GM19023 (cell line): Measurements from ENCODE around the gene RAB42.
"Not testable (repeated sequence)": the region's sequence is repeated elsewhere in the genome, so short reads cannot be mapped to it uniquely, and the experiment has no call there.

Experiments used
- ATAC-seq: cut with Tn5 transposase; IDR thresholded peaks from one replicate; pipeline ENCODE4 v1.9.1; 2021; ENCODE audit warnings: mild to moderate bottlenecking, moderate library complexity; ENCODE audit not compliant: unreplicated experiment

RAB42 gene

DNA sequence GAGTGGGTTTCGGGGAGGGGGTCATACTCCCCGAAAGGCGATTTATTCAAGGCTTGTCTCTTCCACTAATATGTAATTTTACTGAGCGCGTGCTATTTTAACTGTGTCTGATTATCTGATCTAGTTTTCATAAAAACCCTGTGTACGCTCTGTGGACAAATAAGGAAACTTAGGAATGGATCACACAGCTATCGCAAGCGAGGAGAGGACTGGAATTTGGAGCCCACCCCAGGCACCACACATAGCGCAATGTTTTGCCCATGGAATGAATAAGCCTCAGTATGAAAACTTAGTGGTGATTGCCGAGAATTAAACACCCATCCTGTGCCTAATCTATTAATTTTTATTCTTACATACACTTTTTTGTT lies 9.8 kb upstream of the RAB42 start:
- ATAC-seq, result no peak

DNA sequence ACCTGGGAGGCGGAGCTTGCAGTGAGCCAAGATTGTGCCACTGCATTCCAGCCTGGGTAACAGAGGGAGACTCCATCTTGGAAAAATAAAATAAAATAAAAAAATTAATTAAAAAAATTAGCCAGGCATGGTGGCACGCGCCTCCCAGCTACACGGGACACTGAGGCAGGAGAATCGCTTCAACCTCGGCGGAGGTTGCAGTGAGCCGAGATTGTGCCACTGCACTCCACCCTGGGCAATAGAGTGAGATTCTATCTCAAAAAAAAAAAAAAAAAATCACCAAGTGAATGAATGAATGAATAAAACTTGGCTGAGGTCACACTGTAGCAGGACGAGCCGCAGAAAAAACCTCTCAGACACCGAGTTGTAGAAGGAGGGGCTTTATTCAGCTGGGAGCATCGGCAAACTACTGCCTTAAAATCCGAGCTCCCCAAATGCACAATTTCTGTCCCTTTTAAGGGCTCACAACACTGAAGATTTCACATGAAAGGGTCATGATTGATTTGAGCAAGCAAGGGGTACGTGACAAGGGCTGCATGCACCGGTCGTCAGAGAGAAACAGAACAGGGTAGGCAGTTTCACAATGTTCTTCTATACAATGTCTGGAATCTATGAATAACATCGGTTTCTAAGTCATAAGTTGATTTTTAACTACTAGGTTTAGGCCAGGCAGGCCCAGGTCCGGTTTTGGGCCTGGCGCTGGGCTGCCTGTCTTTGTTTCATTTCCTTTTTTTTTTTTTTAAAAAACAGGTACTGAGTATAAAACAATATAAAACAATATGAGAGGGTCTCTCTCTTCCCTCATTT lies 5.3 kb upstream of the RAB42 start:
- ATAC-seq, result not testable (repeated sequence)

DNA sequence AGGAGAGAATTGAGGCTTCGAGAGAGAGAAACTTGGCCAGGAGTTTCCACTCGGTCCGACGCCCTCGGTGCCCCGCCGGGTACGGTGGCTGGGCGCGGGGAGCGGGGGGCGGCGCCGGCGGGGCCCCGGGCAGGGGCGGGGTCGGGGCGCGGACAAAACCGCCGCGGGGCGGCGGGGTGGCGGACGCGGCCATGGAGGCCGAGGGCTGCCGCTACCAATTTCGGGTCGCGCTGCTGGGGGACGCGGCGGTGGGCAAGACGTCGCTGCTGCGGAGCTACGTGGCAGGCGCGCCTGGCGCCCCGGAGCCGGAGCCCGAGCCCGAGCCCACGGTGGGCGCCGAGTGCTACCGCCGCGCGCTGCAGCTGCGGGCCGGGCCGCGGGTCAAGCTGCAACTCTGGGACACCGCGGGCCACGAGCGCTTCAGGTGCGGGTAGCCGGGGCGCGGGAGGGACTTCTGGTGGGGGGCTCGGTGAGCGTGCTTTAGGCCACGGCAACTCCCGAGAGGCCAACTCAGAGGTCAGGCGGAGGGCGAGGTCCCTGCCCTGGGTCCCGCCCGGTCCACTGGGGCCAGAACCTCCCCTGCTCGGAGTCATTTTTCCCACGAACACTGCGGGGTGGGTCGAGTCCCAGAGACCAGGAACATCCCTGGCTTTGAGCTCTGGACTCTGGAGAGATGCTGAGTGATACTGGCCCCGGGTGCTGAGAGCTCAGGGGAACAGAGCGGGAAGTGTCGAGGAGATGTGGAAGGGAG lies 431 bp downstream of the RAB42 start:
- peak; percentile 74 for ATAC-seq

DNA sequence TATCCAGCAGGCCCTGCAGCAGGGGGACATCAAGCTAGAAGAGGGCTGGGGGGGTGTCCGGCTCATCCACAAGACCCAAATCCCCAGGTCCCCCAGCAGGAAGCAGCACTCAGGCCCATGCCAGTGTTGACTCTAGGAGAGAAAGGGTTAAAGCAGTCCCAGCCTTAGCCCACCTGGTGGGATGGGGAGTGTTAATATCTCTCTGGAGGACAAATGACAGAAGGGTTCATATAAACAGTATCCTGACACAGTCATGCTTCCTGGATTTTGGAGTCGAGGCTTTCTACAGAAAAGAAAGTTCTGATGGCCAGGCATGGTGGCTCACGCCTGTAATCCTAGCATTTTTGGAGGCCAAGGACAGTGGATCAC lies 1.9 kb downstream of the RAB42 start:
- ATAC-seq, result not testable (repeated sequence)

- ATAC-seq, result not testable (repeated sequence)
These were observed 2.8 kb downstream of the RAB42 start for GRCh38 chr1:28594686-28595411.

- ATAC-seq, result no peak
These were observed 3.5 kb downstream of the RAB42 start for GRCh38 chr1:28595412-28596191.

DNA sequence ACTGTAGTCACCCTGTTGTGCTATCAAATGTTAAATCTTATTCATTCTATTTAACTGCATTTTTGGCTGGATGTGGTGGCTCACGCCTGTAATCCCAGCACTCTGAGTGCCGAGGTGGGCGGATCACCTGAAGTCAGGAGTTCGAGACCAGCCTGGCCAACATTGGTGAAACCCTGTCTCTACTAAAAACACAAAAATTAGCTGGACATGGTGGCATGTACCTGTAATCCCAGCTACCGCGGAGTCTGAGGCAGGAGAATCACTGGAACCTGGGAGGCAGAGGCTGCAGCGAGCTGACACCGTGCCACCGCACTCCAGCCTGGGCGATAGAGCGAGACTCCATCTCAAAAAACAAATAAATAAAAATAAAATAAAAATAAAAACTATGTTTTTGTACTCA lies 4.2 kb downstream of the RAB42 start:
- ATAC-seq, result not testable (repeated sequence)

GRCh38 chr1:28601696-28602095 lies 9.6 kb downstream of the RAB42 start:
- no peak for ATAC-seq

- ATAC-seq, result no peak
These were observed 10.7 kb downstream of the RAB42 start for GRCh38 chr1:28602536-28603439.

GRCh38 chr1:28604411-28604810 lies 12.3 kb downstream of the RAB42 start:
- no peak for ATAC-seq

DNA sequence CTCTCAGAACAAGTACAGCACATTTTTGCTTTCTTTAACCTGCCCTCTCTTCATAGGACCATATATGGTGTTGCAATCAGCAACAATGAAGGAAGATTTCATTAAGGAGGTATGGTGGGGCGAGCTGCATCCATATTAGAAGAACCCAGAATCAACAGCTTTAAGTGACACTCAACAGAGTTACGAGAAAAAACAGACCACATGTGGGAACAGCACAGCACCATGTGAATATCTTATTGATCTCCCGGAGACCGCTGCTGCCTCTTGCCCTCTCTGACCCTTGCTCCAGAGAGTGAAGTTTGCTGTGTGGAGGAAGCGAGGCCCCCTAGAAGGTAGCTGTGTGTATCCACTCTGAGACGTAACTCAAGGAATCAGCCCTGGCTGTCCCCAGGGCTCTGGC lies 12.9 kb downstream of the RAB42 start:
- ATAC-seq, result no peak

GRCh38 chr1:28606771-28607170 lies 14.7 kb downstream of the RAB42 start:
- ATAC-seq, result no peak

GRCh38 chr1:28613175-28613574 lies 21.1 kb downstream of the RAB42 start:
- no peak for ATAC-seq

- no peak for ATAC-seq
These were observed 39.6 kb downstream of the RAB42 start for GRCh38 chr1:28631713-28632112.

DNA sequence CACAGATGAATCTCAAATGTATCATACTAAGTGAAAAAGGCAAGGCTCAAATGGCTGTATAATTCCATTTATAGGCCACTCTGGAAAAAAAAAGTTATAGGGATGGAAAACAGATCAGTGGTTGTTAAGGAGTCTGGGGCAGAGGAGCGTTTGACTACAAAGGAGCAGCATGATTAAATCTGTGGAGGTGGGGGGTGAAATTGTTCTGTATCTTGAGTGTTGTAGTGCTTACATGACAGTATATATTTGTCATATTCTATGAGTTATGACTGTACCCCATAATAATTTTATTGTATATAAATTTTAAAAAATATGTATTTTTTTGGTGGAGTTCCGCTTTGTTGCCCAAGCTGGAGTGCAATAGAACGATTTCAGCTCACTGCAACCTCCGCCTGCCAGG lies 40.5 kb downstream of the RAB42 start:
- no peak for ATAC-seq

GRCh38 chr1:28640766-28641165 lies 48.7 kb downstream of the RAB42 start:
- ATAC-seq, result no peak

GRCh38 chr1:28642056-28642846 lies 50.2 kb downstream of the RAB42 start:
- ATAC-seq, result peak; percentile 17

DNA sequence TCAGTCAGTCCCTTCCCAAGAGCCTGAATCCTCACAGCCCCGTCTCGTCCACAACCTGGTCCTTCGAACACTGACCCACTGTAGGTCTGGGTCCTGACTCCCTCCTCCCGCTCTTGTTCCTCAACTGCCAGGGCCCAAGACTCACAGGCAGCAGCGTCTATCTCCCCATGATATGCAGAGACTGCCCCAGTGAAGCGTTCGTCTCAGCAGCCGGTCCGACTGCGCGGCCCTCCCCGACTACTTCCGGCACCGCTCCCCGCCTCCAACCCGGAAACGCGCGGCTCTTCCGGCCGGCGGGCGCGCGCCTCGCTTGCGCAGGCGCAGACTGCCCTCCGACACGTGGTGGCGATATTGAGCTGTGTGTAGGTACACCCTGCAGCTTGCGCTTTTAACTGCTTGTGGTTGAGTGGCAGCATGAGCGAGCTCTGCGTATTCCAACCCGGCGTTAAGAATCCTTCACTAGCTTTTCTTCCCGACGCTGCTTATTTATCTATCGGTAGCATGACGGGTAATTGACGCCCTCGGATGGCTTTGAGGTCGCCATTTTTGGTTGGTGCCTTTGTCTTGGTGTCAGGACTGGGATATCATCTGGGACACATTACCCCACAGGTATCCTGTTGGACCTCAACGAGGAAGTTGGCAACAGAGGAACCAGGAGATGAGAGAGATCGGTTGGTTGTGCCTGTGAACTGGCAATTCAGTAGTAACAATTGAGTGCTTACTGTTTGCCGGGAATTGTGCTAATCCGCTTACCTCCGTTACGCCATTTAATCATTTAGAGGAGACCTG lies 51.0 kb downstream of the RAB42 start, which contains the start of gene TAF12:
Gene TAF12 (minus strand): TSS at position 221 of the 789 bp plus-strand sequence. CDS start 20,986 bp downstream, outside the sequence.
- peak; percentile 69 for ATAC-seq
